Activated CD4-positive, alpha-beta T cell treated with anti-CD3 and anti-CD28 coated beads for 1 hour (primary cell): Measurements from ENCODE around the gene UGT3A1.
"Not testable (repeated sequence)": the region's sequence is repeated elsewhere in the genome, so short reads cannot be mapped to it uniquely, and the experiment has no call there.

Source experiments
- DNase-seq: peaks from one replicate; pipeline ENCODE4 v3.0.0-alpha.2; 2020

UGT3A1 gene

GRCh38 chr5:35990941-35991611, at the start of gene UGT3A1:
Gene UGT3A1 (minus strand): TSS chr5:35991390. CDS start chr5:35991240, 150 bp downstream.
- DNase-seq, result no peak

GRCh38 chr5:36035696-36036095, 44.5 kb upstream of the UGT3A1 start:
- no peak for DNase-seq

GRCh38 chr5:36034536-36035134, 43.4 kb upstream of the UGT3A1 start:
- not testable (repeated sequence) for DNase-seq

- DNase-seq, result no peak
Observed at GRCh38 chr5:36033486-36033885, 42.3 kb upstream of the UGT3A1 start.

- DNase-seq, result no peak
Observed at GRCh38 chr5:36033047-36033446, 41.9 kb upstream of the UGT3A1 start.

GRCh38 chr5:36031223-36031622, 40.0 kb upstream of the UGT3A1 start:
- DNase-seq, result no peak

GRCh38 chr5:36029914-36030313, 38.7 kb upstream of the UGT3A1 start:
- DNase-seq, result no peak

GRCh38 chr5:36028816-36029465, 37.8 kb upstream of the UGT3A1 start:
- no peak for DNase-seq

GRCh38 chr5:36027711-36028110, 36.5 kb upstream of the UGT3A1 start:
- no peak for DNase-seq

GRCh38 chr5:36026706-36027465, 35.7 kb upstream of the UGT3A1 start:
- no peak for DNase-seq

- DNase-seq, result not testable (repeated sequence)
Observed at GRCh38 chr5:36022246-36022645, 31.1 kb upstream of the UGT3A1 start.

- not testable (repeated sequence) for DNase-seq
Observed at GRCh38 chr5:36019584-36019983, 28.4 kb upstream of the UGT3A1 start.

GRCh38 chr5:36017622-36018021, 26.4 kb upstream of the UGT3A1 start:
- no peak for DNase-seq

- DNase-seq, result no peak
Observed at GRCh38 chr5:36017004-36017403, 25.8 kb upstream of the UGT3A1 start.

GRCh38 chr5:36013182-36013581, 22.0 kb upstream of the UGT3A1 start:
- no peak for DNase-seq

GRCh38 chr5:36009698-36010097, 18.5 kb upstream of the UGT3A1 start:
- DNase-seq, result no peak

- DNase-seq, result no peak
Observed at GRCh38 chr5:36007366-36007765, 16.2 kb upstream of the UGT3A1 start.

GRCh38 chr5:36006163-36006562, 15.0 kb upstream of the UGT3A1 start:
- DNase-seq, result no peak

- no peak for DNase-seq
Observed at GRCh38 chr5:36001032-36001431, 9.8 kb upstream of the UGT3A1 start.

GRCh38 chr5:35999547-35999946, 8.4 kb upstream of the UGT3A1 start:
- DNase-seq, result no peak

- DNase-seq, result no peak
Observed at GRCh38 chr5:35996076-35996475, 4.9 kb upstream of the UGT3A1 start.

GRCh38 chr5:35990520-35990919, 670 bp downstream of the UGT3A1 start:
- DNase-seq, result no peak

- DNase-seq, result no peak
Observed at GRCh38 chr5:35988529-35988928, 2.7 kb downstream of the UGT3A1 start.

- no peak for DNase-seq
Observed at GRCh38 chr5:35987776-35988175, 3.4 kb downstream of the UGT3A1 start.
